Glomerular endothelial cell (primary cell): ENCODE data around the gene TNFRSF21. TPM values are rescaled to one million over a fixed set of nuclear protein-coding genes. Genes with fewer than 3 reads are reported as not detected.
"Not testable (repeated sequence)": the region's sequence is repeated elsewhere in the genome, so short reads cannot be mapped to it uniquely, and the experiment has no call there.

Experiments used
- DNase-seq: peaks from one replicate; pipeline ENCODE4 v3.0.0-alpha.2; 2011; ENCODE audit warnings: low read depth, low spot score; ENCODE audit errors: extremely low read depth
- total RNA-seq: library from RNA; depleted of rRNA; stranded (reverse); fragments of >200 nt; gene quantifications from 2 replicates; pipeline ENCODE4 v1.2.3, GENCODE V29; 2015

TNFRSF21 gene
- total RNA-seq, 1 donor from 2014 or later: 83.1 TPM

GRCh38 chr6:47323887-47324286 lies 14.2 kb upstream of the TNFRSF21 start:
- no peak for DNase-seq

DNA sequence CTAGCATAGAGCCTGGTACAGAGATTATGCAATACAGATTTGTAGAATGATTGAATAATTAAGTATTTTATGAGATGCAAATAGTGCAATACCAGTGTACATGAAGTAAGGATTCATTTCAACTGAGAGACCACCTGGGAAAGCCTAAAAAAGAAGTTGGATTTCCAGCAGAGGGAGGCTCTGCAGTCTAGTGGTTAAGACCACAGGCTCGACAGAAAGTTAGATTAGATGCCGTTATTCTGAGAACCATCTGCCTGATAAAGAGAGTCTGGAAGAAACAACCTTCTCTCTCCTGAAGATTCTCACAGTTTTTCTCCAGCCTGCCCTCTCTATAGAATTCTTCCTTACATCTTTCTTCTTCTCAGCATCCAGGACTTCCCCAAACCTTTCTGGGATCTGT lies 13.6 kb upstream of the TNFRSF21 start:
- no peak for DNase-seq

DNA sequence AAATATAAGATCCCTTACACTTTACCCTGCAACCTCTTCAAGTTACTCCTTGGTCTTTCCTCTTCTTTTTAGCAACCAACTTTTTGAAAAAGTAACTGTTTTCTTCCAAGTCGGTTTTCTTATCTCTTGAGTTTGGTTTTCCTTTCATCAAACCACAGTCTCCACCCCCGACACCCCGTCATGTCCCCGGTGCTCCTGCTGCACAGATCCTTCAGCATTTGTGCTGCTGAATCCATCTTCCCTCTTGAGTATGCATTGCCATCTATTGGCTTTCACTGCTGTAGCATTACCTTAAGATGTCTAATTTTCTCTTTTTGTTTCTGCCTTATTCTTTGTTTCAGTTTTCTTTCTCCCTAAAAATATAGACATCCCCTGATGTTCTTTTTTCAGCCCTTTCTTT lies 11.9 kb upstream of the TNFRSF21 start:
- no peak for DNase-seq

DNA sequence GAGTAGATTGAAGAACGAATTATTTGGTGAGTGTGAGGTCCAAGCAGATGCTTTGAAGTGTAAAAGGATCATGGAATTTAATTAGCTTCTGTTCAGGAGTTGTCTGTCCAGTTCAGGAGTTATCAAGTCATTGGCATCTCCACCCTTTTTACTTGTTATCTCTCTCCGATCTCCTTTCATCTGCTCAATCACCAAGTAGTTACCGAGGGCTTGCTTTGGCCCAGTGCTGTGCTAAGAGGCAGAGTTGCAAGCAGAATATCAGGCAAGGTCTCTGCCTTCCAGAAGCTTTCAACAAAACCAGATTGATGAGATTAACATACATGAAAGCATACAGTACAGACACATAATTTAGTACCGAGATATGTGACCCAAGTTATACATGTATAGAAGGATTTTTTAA lies 10.2 kb upstream of the TNFRSF21 start:
- no peak for DNase-seq

DNA sequence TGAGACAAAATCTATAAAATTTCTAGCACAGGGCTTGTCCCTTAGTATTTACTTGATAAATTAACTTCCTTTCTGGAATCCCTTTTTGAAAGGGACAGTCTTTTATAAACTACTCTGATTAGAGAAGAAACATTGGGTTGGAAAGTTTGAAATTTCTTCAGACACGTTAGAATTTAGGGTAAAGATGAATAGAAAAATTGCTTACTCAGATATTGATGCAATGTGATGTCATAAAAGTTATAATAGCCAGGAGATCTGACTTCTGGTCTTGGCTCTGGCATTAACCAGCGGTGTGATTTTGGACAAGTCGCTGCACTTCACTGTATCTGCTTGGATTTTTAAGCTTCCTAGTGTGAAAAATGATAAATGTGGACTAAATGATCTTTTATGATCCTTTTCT lies 9.7 kb upstream of the TNFRSF21 start:
- DNase-seq: no peak

DNA sequence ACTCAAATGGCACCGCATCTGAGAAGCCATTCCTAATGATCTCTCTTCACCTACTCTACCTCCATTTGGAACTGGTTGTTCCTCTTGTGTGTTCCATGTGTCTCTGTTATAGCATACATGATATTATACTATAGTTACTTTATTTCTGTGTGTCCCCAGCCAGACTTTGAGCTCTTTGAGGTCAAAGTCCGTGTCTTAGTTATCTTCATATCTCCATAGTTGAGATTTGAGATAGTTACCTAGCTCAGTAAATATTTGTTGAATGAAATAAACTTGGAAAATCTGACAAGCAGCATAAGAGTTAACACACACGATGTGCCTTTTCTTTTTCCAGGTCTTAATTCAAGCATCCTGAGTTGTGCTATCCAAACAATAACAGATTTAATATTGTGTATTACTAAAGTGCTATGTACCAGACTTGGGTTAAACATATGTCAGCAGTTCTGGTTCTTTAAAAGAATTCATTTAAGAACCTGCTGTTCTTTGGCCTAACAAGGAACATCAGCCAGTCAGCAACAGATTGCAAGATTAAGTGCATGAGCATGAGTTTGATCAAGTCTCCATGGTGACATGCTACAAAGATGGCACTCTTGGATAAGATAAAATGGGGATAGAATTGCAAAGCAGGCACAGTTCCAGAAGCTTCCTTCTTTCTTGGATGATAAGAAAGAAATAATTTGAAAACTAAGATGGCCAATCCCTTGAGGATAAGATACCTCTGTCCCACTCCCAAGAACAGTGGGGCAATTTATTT lies 8.7 kb upstream of the TNFRSF21 start:
- DNase-seq: no peak

DNA sequence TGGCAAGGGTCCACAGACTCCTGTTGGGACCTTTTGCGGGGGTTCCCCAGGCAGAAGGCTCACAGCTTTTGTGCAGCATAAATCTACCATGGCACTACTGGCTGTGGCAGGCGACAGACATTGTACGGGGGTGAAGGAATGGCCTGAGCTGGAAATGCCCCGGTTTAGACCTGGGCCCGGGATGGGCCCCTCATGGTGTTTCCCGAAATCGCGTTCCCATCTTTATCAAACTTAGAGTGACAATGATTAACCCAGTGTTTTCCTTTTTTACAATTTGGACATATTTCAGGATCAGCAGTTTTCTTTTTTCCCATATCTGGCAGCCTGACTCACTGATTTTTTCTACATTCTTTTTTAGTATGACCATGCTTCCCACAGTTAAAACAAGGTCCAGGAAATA lies 5.5 kb upstream of the TNFRSF21 start:
- not testable (repeated sequence) for DNase-seq

- DNase-seq: no peak
Observed at GRCh38 chr6:47310131-47310480, 401 bp upstream of the TNFRSF21 start.

DNA sequence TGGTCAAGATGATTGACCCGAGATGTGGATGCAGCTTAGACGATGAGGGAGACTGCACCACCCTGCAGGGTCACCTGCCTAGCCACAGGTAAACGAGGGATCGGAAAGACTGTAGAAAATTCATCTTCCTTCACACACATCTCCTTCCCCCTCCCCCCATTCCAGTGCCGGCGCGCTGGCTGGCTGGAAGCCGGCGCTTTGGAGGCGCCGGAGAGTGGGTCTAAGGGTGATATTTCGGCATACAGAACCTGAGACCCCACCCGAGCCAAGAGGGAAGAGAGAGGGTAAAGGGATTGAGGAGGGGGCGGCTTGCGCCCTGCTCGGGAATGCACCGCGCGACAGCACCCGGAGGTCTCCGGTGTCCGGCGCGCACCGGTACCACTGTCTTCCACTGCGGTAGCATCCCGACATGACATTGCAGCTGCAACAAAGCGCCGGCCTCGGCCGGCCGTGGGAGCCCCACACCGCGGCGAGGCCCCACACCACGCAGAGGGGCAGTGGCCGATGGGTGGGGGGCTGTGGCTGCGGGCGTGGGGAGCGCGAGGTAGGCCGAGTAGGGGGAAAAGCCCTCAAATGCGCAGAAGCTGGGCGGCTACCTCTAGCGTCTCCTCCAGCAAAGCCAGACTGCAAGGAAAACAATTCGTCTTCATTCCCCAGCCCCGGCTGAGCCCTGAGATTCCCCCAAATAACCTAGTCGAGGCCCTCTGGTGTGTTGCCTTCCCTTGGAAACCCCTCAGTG lies 984 bp downstream of the TNFRSF21 start:
- no peak for DNase-seq

GRCh38 chr6:47308198-47308517 lies 1.5 kb downstream of the TNFRSF21 start:
- DNase-seq: no peak

GRCh38 chr6:47307362-47308197 lies 2.1 kb downstream of the TNFRSF21 start:
- DNase-seq: no peak

GRCh38 chr6:47306887-47307286 lies 2.8 kb downstream of the TNFRSF21 start:
- no peak for DNase-seq

DNA sequence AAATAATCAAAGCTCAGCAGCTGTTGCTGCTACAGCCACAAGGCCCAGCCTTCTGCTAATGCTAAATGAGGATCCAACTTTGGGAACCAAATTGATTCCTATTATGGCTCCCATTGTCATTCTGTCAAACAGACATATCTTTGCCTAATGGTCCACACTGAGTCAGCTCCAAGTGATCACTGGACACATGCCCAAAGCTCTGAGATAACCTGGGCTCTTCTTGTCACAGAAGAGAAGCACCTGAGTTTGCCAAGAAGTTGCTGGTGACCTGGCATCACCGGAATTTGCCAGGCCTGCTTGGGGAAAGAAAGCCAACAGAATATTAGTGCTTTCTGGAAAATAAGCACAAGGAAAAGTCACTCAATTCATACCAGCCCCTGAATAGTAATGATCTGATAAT lies 5.8 kb downstream of the TNFRSF21 start:
- no peak for DNase-seq

DNA sequence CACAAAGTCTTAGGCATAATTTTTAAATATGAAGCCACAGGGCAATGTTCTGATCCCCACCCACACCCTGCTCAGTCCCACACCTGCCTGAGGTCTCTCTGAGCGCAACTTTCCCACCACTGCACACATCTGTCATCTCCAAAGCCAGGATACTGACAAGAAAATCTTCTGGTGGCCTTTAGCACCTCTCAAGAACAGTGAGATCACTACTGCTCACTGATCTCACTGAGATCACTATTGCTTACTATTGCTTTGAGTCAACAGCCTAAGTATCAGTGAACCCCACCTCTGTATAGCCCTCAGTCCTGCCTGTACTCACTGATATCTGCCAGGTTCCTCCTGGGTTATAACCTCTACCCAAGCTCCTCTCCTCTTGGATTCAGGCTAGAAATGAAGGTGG lies 6.4 kb downstream of the TNFRSF21 start:
- DNase-seq: no peak

GRCh38 chr6:47302043-47302442 lies 7.7 kb downstream of the TNFRSF21 start:
- DNase-seq: no peak

GRCh38 chr6:47301441-47301840 lies 8.3 kb downstream of the TNFRSF21 start:
- DNase-seq: no peak

GRCh38 chr6:47300417-47300816 lies 9.3 kb downstream of the TNFRSF21 start:
- no peak for DNase-seq

GRCh38 chr6:47299965-47300364 lies 9.7 kb downstream of the TNFRSF21 start:
- DNase-seq: no peak

GRCh38 chr6:47298475-47298874 lies 11.2 kb downstream of the TNFRSF21 start:
- no peak for DNase-seq

DNA sequence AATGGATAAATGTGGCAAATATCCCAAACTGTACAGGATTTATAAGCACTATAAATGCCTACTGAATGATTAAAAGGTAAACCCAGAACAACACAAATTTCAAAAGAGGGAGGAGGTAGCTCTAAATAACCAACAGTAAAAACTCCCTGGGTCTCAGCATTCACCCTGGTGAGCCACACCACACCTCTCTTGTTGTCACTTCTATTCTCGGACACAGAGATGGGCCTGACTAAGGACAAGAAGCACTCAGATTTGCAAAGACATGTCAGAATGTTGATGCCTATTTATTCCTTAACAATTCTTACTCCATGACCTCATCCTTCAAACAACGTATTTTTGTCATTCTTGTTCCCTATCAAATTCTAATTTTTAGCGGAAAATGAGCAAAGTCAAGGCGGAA lies 14.7 kb downstream of the TNFRSF21 start:
- DNase-seq: no peak

DNA sequence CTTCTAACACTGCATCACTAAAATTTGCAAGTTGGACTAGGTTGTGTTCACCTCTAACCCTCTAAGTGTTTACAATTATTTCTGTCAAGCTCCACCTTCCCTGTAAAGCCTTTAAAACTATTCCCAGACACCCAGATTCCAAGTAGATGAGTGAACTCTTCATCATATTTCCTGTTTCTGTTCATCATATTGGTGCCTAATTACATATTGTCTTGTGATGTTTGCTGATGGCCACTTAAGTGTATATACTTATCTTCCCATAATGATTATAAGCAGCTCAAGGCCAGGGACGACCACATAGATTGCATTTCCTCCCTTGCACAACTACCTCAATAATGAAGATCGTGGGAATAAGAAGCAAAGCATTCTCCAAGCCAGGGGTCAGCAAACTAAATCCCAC lies 16.8 kb downstream of the TNFRSF21 start:
- no peak for DNase-seq

DNA sequence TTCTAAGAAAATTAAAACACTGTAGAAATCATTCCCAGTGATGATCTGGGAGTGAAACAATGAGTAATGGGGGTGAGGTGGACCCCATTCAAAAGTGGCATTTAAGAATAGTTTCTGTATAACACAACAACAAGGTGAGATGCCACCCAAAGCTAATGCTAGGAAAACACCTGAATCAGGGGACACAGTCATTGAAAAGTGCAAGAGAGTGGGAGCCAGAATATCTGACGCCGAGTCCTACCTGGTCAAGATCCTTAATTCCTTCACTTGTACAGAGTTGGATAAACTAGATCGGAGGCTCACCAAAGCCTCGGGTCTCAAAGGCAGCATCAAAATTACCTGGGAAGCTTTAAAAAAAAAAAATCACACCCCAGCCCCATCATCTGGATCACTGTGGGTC lies 17.7 kb downstream of the TNFRSF21 start:
- DNase-seq: no peak
